Liver (tissue), 9 donors: Measurements from ENCODE around the gene USP25. TPM values are rescaled to one million over a fixed set of nuclear protein-coding genes. Genes with fewer than 3 reads are reported as not detected.

ENCODE experiments used
- DNase-seq: peaks from one replicate; pipeline ENCODE4 v3.0.0-alpha.2; 2017; ENCODE audit warnings: low spot score
- H3K27ac ChIP-seq, 2 donors: one replicate each; pipeline ENCODE4 v1.7.0; 2013; ENCODE audit warnings: inconsistent platforms in 2 of 2, low read length in 2 of 2, control low read depth in 1 of 2, low read depth in 1 of 2, mild to moderate bottlenecking in 1 of 2
- H3K27me3 ChIP-seq, 4 donors: one replicate each; pipeline versions ENCODE4 v1.6.1 to v1.7.0; 2013; ENCODE audit warnings: low read length in 3 of 4, inconsistent platforms in 1 of 4, mild to moderate bottlenecking in 1 of 4, moderate library complexity in 1 of 4; ENCODE audit not compliant: control insufficient read depth in 4 of 4, insufficient read depth in 4 of 4
- H3K36me3 ChIP-seq, 4 donors: one replicate each; pipeline versions ENCODE4 v1.6.1 to v1.7.0; 2013; ENCODE audit warnings: low read length in 3 of 4, mild to moderate bottlenecking in 3 of 4, low read depth in 1 of 4, moderate library complexity in 1 of 4; ENCODE audit not compliant: control insufficient read depth in 4 of 4, insufficient read depth in 3 of 4
- H3K4me1 ChIP-seq, 4 donors: one replicate each; pipeline versions ENCODE4 v1.6.1 to v1.7.0; 2013; ENCODE audit warnings: low read length in 3 of 4, mild to moderate bottlenecking in 3 of 4, moderate library complexity in 1 of 4; ENCODE audit not compliant: control insufficient read depth in 4 of 4, insufficient read depth in 4 of 4
- H3K4me3 ChIP-seq, 3 donors: one replicate each; pipeline versions ENCODE4 v1.6.1 to v1.7.0; 2013; ENCODE audit warnings: low read length in 3 of 3, control low read depth in 1 of 3, low read depth in 1 of 3, mild to moderate bottlenecking in 1 of 3
- H3K9ac ChIP-seq, 2 donors: one replicate each; pipeline ENCODE4 v1.7.0; 2013; ENCODE audit warnings: low read length in 2 of 2, mild to moderate bottlenecking in 2 of 2, moderate library complexity in 2 of 2, control low read depth in 1 of 2, low read depth in 1 of 2
- H3K9me3 ChIP-seq, 4 donors: one replicate each; pipeline versions ENCODE4 v1.6.1 to v1.7.0; 2013; ENCODE audit warnings: low read length in 3 of 4; ENCODE audit not compliant: control insufficient read depth in 4 of 4
- ATF3 ChIP-seq: IDR thresholded peaks from 2 replicates; pipeline ENCODE4 v1.6.1; 2016; ENCODE audit warnings: antibody characterized with exemption
- CTCF ChIP-seq: fragments of 150-350 bp; IDR thresholded peaks from 2 replicates; pipeline ENCODE4 v1.5.1; 2017; ENCODE audit warnings: improper control_type of control experiment, low read depth, low read length; ENCODE audit not compliant: missing input control
- EGR1 ChIP-seq, 2 donors: IDR thresholded peaks; 2 replicates each; pipeline ENCODE4 v1.6.1; 2016 to 2018; ENCODE audit warnings: antibody characterized with exemption in 2 of 2, low read depth in 2 of 2
- FOXA1 ChIP-seq: IDR thresholded peaks from 2 replicates; pipeline ENCODE4 v1.6.1; 2016; ENCODE audit warnings: antibody characterized with exemption
- FOXA2 ChIP-seq: IDR thresholded peaks from 2 replicates; pipeline ENCODE4 v1.6.1; 2016; ENCODE audit warnings: antibody characterized with exemption
- GABPA ChIP-seq, 2 donors: IDR thresholded peaks in 1 of 2; conservative IDR thresholded peaks in 1 of 2; 2 replicates each; pipeline ENCODE4 v1.6.1; 2016; ENCODE audit warnings: antibody characterized with exemption in 2 of 2, mild to moderate bottlenecking in 1 of 2, moderate library complexity in 1 of 2
- HNF4A ChIP-seq, 2 donors: conservative IDR thresholded peaks; 2 replicates each; pipeline ENCODE4 v1.6.1; 2016; ENCODE audit warnings: antibody characterized with exemption in 2 of 2, mild to moderate bottlenecking in 2 of 2
- HNF4G ChIP-seq: IDR thresholded peaks from 2 replicates; pipeline ENCODE4 v1.6.1; 2016; ENCODE audit warnings: antibody characterized with exemption
- JUND ChIP-seq, 2 donors: IDR thresholded peaks; 2 replicates each; pipeline ENCODE4 v1.6.1; 2016; ENCODE audit warnings: antibody characterized with exemption in 2 of 2
- MAX ChIP-seq: IDR thresholded peaks from 2 replicates; pipeline ENCODE4 v1.6.1; 2016; ENCODE audit warnings: antibody characterized with exemption
- NR2F2 ChIP-seq: IDR thresholded peaks from 2 replicates; pipeline ENCODE4 v1.6.1; 2016; ENCODE audit warnings: antibody characterized with exemption
- RAD21 ChIP-seq, 2 donors: IDR thresholded peaks; 2 replicates each; pipeline ENCODE4 v1.6.1; 2016; ENCODE audit warnings: antibody characterized with exemption in 2 of 2, mild to moderate bottlenecking in 2 of 2
- REST ChIP-seq: IDR thresholded peaks from 2 replicates; pipeline ENCODE4 v1.6.1; 2016; ENCODE audit warnings: antibody characterized with exemption, mild to moderate bottlenecking
- RXRA ChIP-seq, 2 donors: IDR thresholded peaks; 2 replicates each; pipeline ENCODE4 v1.6.1; 2017 to 2018; ENCODE audit warnings: antibody characterized with exemption in 2 of 2, mild to moderate bottlenecking in 1 of 2
- SP1 ChIP-seq: IDR thresholded peaks from 2 replicates; pipeline ENCODE4 v1.6.1; 2018; ENCODE audit warnings: antibody characterized with exemption, mild to moderate bottlenecking
- TAF1 ChIP-seq: conservative IDR thresholded peaks from 2 replicates; pipeline ENCODE4 v1.6.1; 2016; ENCODE audit warnings: antibody characterized with exemption, mild to moderate bottlenecking
- YY1 ChIP-seq: IDR thresholded peaks from 2 replicates; pipeline ENCODE4 v1.6.1; 2016; ENCODE audit warnings: antibody characterized with exemption, mild to moderate bottlenecking
- ZBTB33 ChIP-seq: IDR thresholded peaks from 2 replicates; pipeline ENCODE4 v1.6.1; 2016; ENCODE audit warnings: antibody characterized with exemption
- WGBS: extraction: QIAGEN DNeasy Blood & Tissue Kit; methylation state at CpG from one replicate; pipeline ENCODE4 v1.1.7; 2013; 5-methylcytosine and 5-hydroxymethylcytosine counted together
- polyA plus RNA-seq, 2 donors: library from polyadenylated mRNA; stranded (reverse) in 1 of 2; unstranded in 1 of 2; fragments of 200-250 nt in 1 of 2; fragments of >200 nt in 1 of 2; fragmentation: Nextera tagmentation in 1 of 2; extraction: Ambion mirVana in 1 of 2; gene quantifications; one replicate each; pipeline versions ENCODE4 v1.2.1 to v1.2.3, GENCODE V29; 2013 to 2015
- total RNA-seq, 2 donors: library from RNA; depleted of rRNA; stranded (reverse); fragments of >200 nt; gene quantifications; one replicate each; pipeline ENCODE4 v1.2.3, GENCODE V29; 2014
- donor health status: healthy.
- donor health status: healthy.
- donor health status: healthy.
- donor health status: healthy.
- donor health status: healthy.

The USP25 gene
- total and polyA plus RNA-seq, 4 donors = 6.0 to 26.7 (median 15.3) TPM

GRCh38 chr21:15853126-15853525 lies 123.3 kb downstream of the USP25 start:
- no peak overlapping the region for H3K9ac ChIP-seq
- 97% methylated on average over 3 of the region's 3 CpGs for WGBS

GRCh38 chr21:15856813-15857212 lies 127.0 kb downstream of the USP25 start:
- TF ChIP-seq FOXA2 (no peak), NR2F2 (no peak), REST (no peak), ZBTB33 (no peak), EGR1 (IDR thresholded peaks at IDR 0.05; ENCODE audit: low read depth in 2 of 2) (no peak), HNF4A (conservative IDR thresholded peaks at IDR 0.05) (no peak), TAF1 (no peak), SP1 (no peak), FOXA1 (no peak), GABPA (IDR thresholded peaks at IDR 0.05 in 1 of 2, conservative IDR thresholded peaks at IDR 0.05 in 1 of 2) (no peak), ATF3 (no peak), HNF4G (no peak), RXRA (IDR thresholded peaks at IDR 0.05) (no peak), JUND (IDR thresholded peaks at IDR 0.05) (no peak), CTCF (no peak), MAX (no peak), YY1 (no peak)
- Histone ChIP-seq H3K9ac (no peak overlapping the region), H3K27ac (no peak overlapping the region), H3K4me1 (no peaks in the 10 kb centered on the region), H3K9me3 (no peaks in the 10 kb centered on the region), H3K27me3 (no peaks in the 10 kb centered on the region), H3K4me3 (no peak overlapping the region), H3K36me3 (peaks cover 0 to 10% (median 1%) of the 10 kb centered on the region in 4 donors)
- DNase-seq = no peak
- 99% methylated on average over 1 of the region's 1 CpG for WGBS

More at GRCh38 chr21:15853126-15853525, 123.3 kb downstream of the USP25 start:
- no peak for TF ChIP-seq FOXA2
- TF ChIP-seq NR2F2 = no peak
- TF ChIP-seq SP1 = no peak
- TF ChIP-seq GABPA (IDR thresholded peaks at IDR 0.05 in 1 of 2, conservative IDR thresholded peaks at IDR 0.05 in 1 of 2) = no peak
- no peak for TF ChIP-seq ZBTB33
- TF ChIP-seq RAD21 (IDR thresholded peaks at IDR 0.05) = no peak
- Histone ChIP-seq H3K27ac (no peak overlapping the region), H3K9me3 (no peaks in the 10 kb centered on the region), H3K4me1 (no peaks in the 10 kb centered on the region), H3K4me3 (no peak overlapping the region), H3K27me3 (no peaks in the 10 kb centered on the region), H3K36me3 (peaks cover 0 to 10% (median 1%) of the 10 kb centered on the region in 4 donors)
- DNase-seq = no peak
